ENCODE measurements around the gene RAB5B.
"Not testable (repeated sequence)": the region's sequence is repeated elsewhere in the genome, so short reads cannot be mapped to it uniquely, and the experiment has no call there.

The RAB5B gene

GRCh38 chr12:55983232-55983842 is 9.5 kb downstream of the RAB5B start:
- no peak overlapping the region for H3K4me3 ChIP-seq (ENCODE audit: low read depth, low read length)
- H3K36me3 ChIP-seq = peaks cover 6% of the 10 kb centered on the region; the same call in 1 of the 2 replicates
- H3K27me3 ChIP-seq = no peaks in the 10 kb centered on the region
- TF ChIP-seq CTCF (IDR thresholded peaks at IDR 0.05; ENCODE audit: low read depth, low read length) = no peak
- H3K9me3 ChIP-seq = no peaks in the 10 kb centered on the region
- DNase-seq = no peak
- no peaks in the 10 kb centered on the region for H3K4me1 ChIP-seq

GRCh38 chr12:55984861-55985260 is 11.0 kb downstream of the RAB5B start:
- Histone ChIP-seq H3K4me3 (ENCODE audit: low read depth, low read length) (no peak overlapping the region), H3K27me3 (no peaks in the 10 kb centered on the region), H3K36me3 (peaks cover 13% of the 10 kb centered on the region), H3K4me1 (no peaks in the 10 kb centered on the region), H3K9me3 (no peaks in the 10 kb centered on the region)
- DNase-seq = no peak
- TF ChIP-seq CTCF (IDR thresholded peaks at IDR 0.05; ENCODE audit: low read depth, low read length) = no peak

GRCh38 chr12:55985341-55985740 is 11.5 kb downstream of the RAB5B start:
- DNase-seq = no peak
- no peaks in the 10 kb centered on the region for H3K27me3 ChIP-seq
- H3K4me3 ChIP-seq (ENCODE audit: low read depth, low read length) = no peak overlapping the region
- peaks cover 18% of the 10 kb centered on the region for H3K36me3 ChIP-seq
- TF ChIP-seq CTCF (IDR thresholded peaks at IDR 0.05; ENCODE audit: low read depth, low read length) = no peak
- no peaks in the 10 kb centered on the region for H3K9me3 ChIP-seq
- no peaks in the 10 kb centered on the region for H3K4me1 ChIP-seq

- not testable (repeated sequence) for H3K9me3 ChIP-seq; H3K4me3 ChIP-seq (ENCODE audit: low read depth, low read length); H3K4me1 ChIP-seq; H3K27me3 ChIP-seq; DNase-seq
- H3K36me3 ChIP-seq = peaks cover 22% of the 10 kb centered on the region
Observed at GRCh38 chr12:55985976-55986375, 12.1 kb downstream of the RAB5B start.

GRCh38 chr12:55991110-55991509 is 17.2 kb downstream of the RAB5B start:
- Histone ChIP-seq H3K4me1 (no peaks in the 10 kb centered on the region), H3K36me3 (peaks cover 41% of the 10 kb centered on the region), H3K4me3 (ENCODE audit: low read depth, low read length) (no peak overlapping the region), H3K9me3 (no peaks in the 10 kb centered on the region), H3K27me3 (no peaks in the 10 kb centered on the region)
- no peak for DNase-seq
- TF ChIP-seq CTCF (IDR thresholded peaks at IDR 0.05; ENCODE audit: low read depth, low read length) = no peak

- DNase-seq = no peak
- no peaks in the 10 kb centered on the region for H3K9me3 ChIP-seq
- TF ChIP-seq CTCF (IDR thresholded peaks at IDR 0.05; ENCODE audit: low read depth, low read length) = no peak
- no peaks in the 10 kb centered on the region for H3K4me1 ChIP-seq
- no peak overlapping the region for H3K4me3 ChIP-seq (ENCODE audit: low read depth, low read length)
- no peaks in the 10 kb centered on the region for H3K27me3 ChIP-seq
- peaks cover 36% of the 10 kb centered on the region for H3K36me3 ChIP-seq
Observed at GRCh38 chr12:55993230-55993853, 19.5 kb downstream of the RAB5B start.
